Fibroblast of lung (primary cell): ENCODE measurements around the gene KLF4. TPM values are rescaled to one million over a fixed set of nuclear protein-coding genes. Genes with fewer than 3 reads are reported as not detected.
A peak's percentile ranks its signal among the peaks of the same experiment; 100 is the strongest.

Experiments
- DNase-seq, 2 donors: peaks; one replicate each; pipeline versions ENCODE4 v3.0.0 to v3.0.0-alpha.2; 2010; ENCODE audit warnings: low read depth in 2 of 2
- H2AFZ ChIP-seq: 2 replicates; pipeline ENCODE4 v1.5.1; 2012; ENCODE audit warnings: low read length, control low read depth, inconsistent platforms
- H3K27ac ChIP-seq: 2 replicates; pipeline ENCODE4 v1.5.1; 2011; ENCODE audit warnings: low read length, control low read depth; ENCODE audit not compliant: insufficient read depth
- H3K27me3 ChIP-seq: 2 replicates; pipeline ENCODE4 v1.5.1; 2011; ENCODE audit warnings: mild to moderate bottlenecking, low read length; ENCODE audit not compliant: control insufficient read depth, insufficient read depth
- H3K36me3 ChIP-seq: 2 replicates; pipeline ENCODE4 v1.5.1; 2011; ENCODE audit warnings: low read length; ENCODE audit not compliant: control insufficient read depth, insufficient read depth
- H3K4me1 ChIP-seq: 2 replicates; pipeline ENCODE4 v1.5.1; 2011; ENCODE audit warnings: low read length; ENCODE audit not compliant: control insufficient read depth, insufficient read depth; ENCODE audit errors: extremely low read depth
- H3K4me2 ChIP-seq: 2 replicates; pipeline ENCODE4 v1.5.1; 2011; ENCODE audit warnings: low read length, control low read depth; ENCODE audit not compliant: insufficient read depth; ENCODE audit errors: extremely low read depth
- H3K4me3 ChIP-seq, 4 experiments: fragments of 200-600 bp in 1 of 4; sonication (generic) in 1 of 4; replicated peaks in 1 of 4; 2 replicates each; pipeline ENCODE4 v1.5.1; 2011 to 2016; ENCODE audit warnings: low read length in 4 of 4, low read depth in 3 of 4, mild to moderate bottlenecking in 3 of 4, control low read depth in 2 of 4, inconsistent platforms in 1 of 4, mixed read lengths in 1 of 4; ENCODE audit not compliant: insufficient read depth in 1 of 4; ENCODE audit errors: control extremely low read depth in 1 of 4
- H3K79me2 ChIP-seq: 2 replicates; pipeline ENCODE4 v1.5.1; 2012; ENCODE audit warnings: mild to moderate bottlenecking, low read length, inconsistent platforms; ENCODE audit not compliant: control insufficient read depth, insufficient read depth
- H3K9ac ChIP-seq: 2 replicates; pipeline ENCODE4 v1.5.1; 2011; ENCODE audit warnings: mild to moderate bottlenecking, low read length, control low read depth; ENCODE audit not compliant: insufficient read depth
- H3K9me3 ChIP-seq: 2 replicates; pipeline ENCODE4 v1.5.1; 2012; ENCODE audit warnings: low read depth, low read length; ENCODE audit not compliant: control insufficient read depth, insufficient read depth
- H4K20me1 ChIP-seq: 2 replicates; pipeline ENCODE4 v1.5.1; 2011; ENCODE audit warnings: low read length; ENCODE audit not compliant: control insufficient read depth, insufficient read depth; ENCODE audit errors: extremely low read depth
- EZH2 ChIP-seq: IDR thresholded peaks from 2 replicates; pipeline ENCODE4 v1.5.1; 2012; ENCODE audit warnings: low read length, control low read depth, mild to moderate bottlenecking; ENCODE audit errors: missing control alignments
- polyA plus RNA-seq, 2 donors: library from polyadenylated mRNA; depleted of rRNA in 1 of 2; stranded (reverse) in 1 of 2; unstranded in 1 of 2; fragments of >200 nt; gene quantifications; 2 replicates each; pipeline ENCODE4 v1.2.1, GENCODE V29; 2011 to 2012; ENCODE audit warnings: missing spikeins in 1 of 2
- total RNA-seq: library from RNA; depleted of rRNA; stranded (reverse); fragments of >200 nt; gene quantifications from 2 replicates; pipeline ENCODE4 v1.2.1, GENCODE V29; 2014
- TF ChIP-seq, protein P1 (sequence below), 2 donors: IDR thresholded peaks in 1 of 2; conservative IDR thresholded peaks in 1 of 2; 1 replicate in 1 of 2; 2 replicates in 1 of 2; pipeline ENCODE4 v1.5.1; 2011 to 2012; ENCODE audit warnings: low read length in 2 of 2, control low read depth in 1 of 2, inconsistent platforms in 1 of 2, low read depth in 1 of 2, mild to moderate bottlenecking in 1 of 2

Gene KLF4
- total and polyA plus RNA-seq, 2 donors (not counting 1 experiment from before 2014, with no cell fraction given), result 10.3 to 32.7 TPM

- Histone ChIP-seq H3K9me3 (no peaks in the 10 kb centered on the region), H3K4me1 (no peaks in the 10 kb centered on the region), H4K20me1 (no peaks in the 10 kb centered on the region), H3K79me2 (no peaks in the 10 kb centered on the region), H3K4me2 (no peak overlapping the region), H3K4me3 (no peak overlapping the region), H3K9ac (no peak overlapping the region), H3K27me3 (no peaks in the 10 kb centered on the region), H3K36me3 (no peaks in the 10 kb centered on the region), H2AFZ (no peak overlapping the region), H3K27ac (no peak overlapping the region)
- DNase-seq, result no peak
- TF ChIP-seq, protein P1, sequence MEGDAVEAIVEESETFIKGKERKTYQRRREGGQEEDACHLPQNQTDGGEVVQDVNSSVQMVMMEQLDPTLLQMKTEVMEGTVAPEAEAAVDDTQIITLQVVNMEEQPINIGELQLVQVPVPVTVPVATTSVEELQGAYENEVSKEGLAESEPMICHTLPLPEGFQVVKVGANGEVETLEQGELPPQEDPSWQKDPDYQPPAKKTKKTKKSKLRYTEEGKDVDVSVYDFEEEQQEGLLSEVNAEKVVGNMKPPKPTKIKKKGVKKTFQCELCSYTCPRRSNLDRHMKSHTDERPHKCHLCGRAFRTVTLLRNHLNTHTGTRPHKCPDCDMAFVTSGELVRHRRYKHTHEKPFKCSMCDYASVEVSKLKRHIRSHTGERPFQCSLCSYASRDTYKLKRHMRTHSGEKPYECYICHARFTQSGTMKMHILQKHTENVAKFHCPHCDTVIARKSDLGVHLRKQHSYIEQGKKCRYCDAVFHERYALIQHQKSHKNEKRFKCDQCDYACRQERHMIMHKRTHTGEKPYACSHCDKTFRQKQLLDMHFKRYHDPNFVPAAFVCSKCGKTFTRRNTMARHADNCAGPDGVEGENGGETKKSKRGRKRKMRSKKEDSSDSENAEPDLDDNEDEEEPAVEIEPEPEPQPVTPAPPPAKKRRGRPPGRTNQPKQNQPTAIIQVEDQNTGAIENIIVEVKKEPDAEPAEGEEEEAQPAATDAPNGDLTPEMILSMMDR (conservative IDR thresholded peaks at IDR 0.05 in 1 of 2, IDR thresholded peaks at IDR 0.05 in 1 of 2; ENCODE audit: low read depth in 1 of 2, low read length in 2 of 2), result no peak
- TF ChIP-seq EZH2, result no peak
Observed at GRCh38 chr9:107443786-107444185, 45.8 kb downstream of the KLF4 start.

DNA sequence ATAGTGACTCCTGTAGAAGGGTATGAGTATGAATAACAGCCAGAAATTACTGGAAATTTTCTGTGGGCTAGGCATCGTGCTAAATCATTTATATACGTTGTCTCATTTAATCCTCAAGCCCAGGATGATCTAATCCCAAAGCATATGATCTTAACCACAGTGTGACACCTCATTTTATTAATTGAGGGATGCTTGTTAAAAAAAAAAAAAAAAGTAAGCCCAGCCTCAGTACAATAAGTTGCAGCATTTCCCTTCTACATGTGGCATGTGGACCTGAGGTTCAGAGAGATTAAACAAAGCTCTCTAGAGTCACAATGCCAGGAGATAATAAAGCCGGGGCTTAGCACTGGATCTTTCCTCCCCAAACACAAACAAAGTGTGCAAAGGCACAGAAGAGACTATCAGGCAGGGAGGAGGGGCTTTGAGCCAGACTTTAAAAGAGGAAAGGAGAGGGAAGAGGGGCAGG is 49.5 kb downstream of the KLF4 start:
- Histone ChIP-seq H3K9ac (no peak overlapping the region), H3K36me3 (no peaks in the 10 kb centered on the region), H3K4me3 (no peak overlapping the region), H3K27me3 (no peaks in the 10 kb centered on the region), H3K27ac (no peak overlapping the region), H4K20me1 (no peaks in the 10 kb centered on the region), H3K4me1 (no peaks in the 10 kb centered on the region), H3K4me2 (no peak overlapping the region), H3K9me3 (no peaks in the 10 kb centered on the region), H3K79me2 (no peaks in the 10 kb centered on the region), H2AFZ (no peak overlapping the region)
- peak in 1 of 2 donors; percentile 75 for DNase-seq
- TF ChIP-seq, protein P1 (conservative IDR thresholded peaks at IDR 0.05 in 1 of 2, IDR thresholded peaks at IDR 0.05 in 1 of 2; ENCODE audit: low read depth in 1 of 2, low read length in 2 of 2), result no peak
- TF ChIP-seq EZH2, result no peak

GRCh38 chr9:107438211-107439031 is 51.1 kb downstream of the KLF4 start:
- Histone ChIP-seq H3K9ac (no peak overlapping the region), H3K27me3 (no peaks in the 10 kb centered on the region), H3K36me3 (no peaks in the 10 kb centered on the region), H3K27ac (no peak overlapping the region), H3K4me2 (no peak overlapping the region), H3K79me2 (no peaks in the 10 kb centered on the region), H4K20me1 (no peaks in the 10 kb centered on the region), H3K4me3 (no peak overlapping the region), H3K4me1 (no peaks in the 10 kb centered on the region), H2AFZ (no peak overlapping the region), H3K9me3 (no peaks in the 10 kb centered on the region)
- DNase-seq, result no peak
- TF ChIP-seq, protein P1 (conservative IDR thresholded peaks at IDR 0.05 in 1 of 2, IDR thresholded peaks at IDR 0.05 in 1 of 2; ENCODE audit: low read depth in 1 of 2, low read length in 2 of 2), result no peak
- TF ChIP-seq EZH2, result no peak
